IPS-18a (cell line): ENCODE results near the gene CACNA1I.

Source experiments
- H3K27ac ChIP-seq: one replicate; pipeline ENCODE4 v1.5.1; 2013; ENCODE audit warnings: low read length
- H3K27me3 ChIP-seq: one replicate; pipeline ENCODE4 v1.6.1; 2013; ENCODE audit warnings: mild to moderate bottlenecking, low read length; ENCODE audit not compliant: control insufficient read depth, insufficient read depth
- H3K36me3 ChIP-seq: one replicate; pipeline ENCODE4 v1.6.1; 2013; ENCODE audit warnings: low read depth, low read length; ENCODE audit not compliant: control insufficient read depth
- H3K4me1 ChIP-seq: one replicate; pipeline ENCODE4 v1.6.1; 2013; ENCODE audit warnings: low read depth, low read length; ENCODE audit not compliant: control insufficient read depth
- H3K4me3 ChIP-seq: one replicate; pipeline ENCODE4 v1.5.1; 2013; ENCODE audit warnings: low read length
- H3K9ac ChIP-seq: one replicate; pipeline ENCODE4 v1.6.1; 2013; ENCODE audit warnings: mild to moderate bottlenecking, low read length, moderate library complexity
- H3K9me3 ChIP-seq: one replicate; pipeline ENCODE4 v1.6.1; 2013; ENCODE audit warnings: low read depth, low read length; ENCODE audit not compliant: control insufficient read depth

Gene CACNA1I

GRCh38 chr22:39559456-39560105 is 11.0 kb upstream of the CACNA1I start:
- Histone ChIP-seq H3K27ac (no peak overlapping the region), H3K9me3 (no peaks in the 10 kb centered on the region), H3K4me1 (no peaks in the 10 kb centered on the region), H3K4me3 (no peak overlapping the region), H3K9ac (no peak overlapping the region), H3K36me3 (no peaks in the 10 kb centered on the region), H3K27me3 (peaks cover 68% of the 10 kb centered on the region)

GRCh38 chr22:39560127-39560526 is 10.4 kb upstream of the CACNA1I start:
- Histone ChIP-seq H3K36me3 (no peaks in the 10 kb centered on the region), H3K27ac (no peak overlapping the region), H3K27me3 (peaks cover 63% of the 10 kb centered on the region), H3K9ac (no peak overlapping the region), H3K9me3 (no peaks in the 10 kb centered on the region), H3K4me3 (no peak overlapping the region), H3K4me1 (no peaks in the 10 kb centered on the region)

- H3K4me3 ChIP-seq, result no peak overlapping the region
- H3K9me3 ChIP-seq, result no peaks in the 10 kb centered on the region
- no peaks in the 10 kb centered on the region for H3K4me1 ChIP-seq
- no peak overlapping the region for H3K9ac ChIP-seq
- H3K27ac ChIP-seq, result no peak overlapping the region
- no peaks in the 10 kb centered on the region for H3K36me3 ChIP-seq
- peaks cover 38% of the 10 kb centered on the region for H3K27me3 ChIP-seq
These were observed 7.6 kb upstream of the CACNA1I start for GRCh38 chr22:39562839-39563489.

- H3K9ac ChIP-seq, result no peak overlapping the region
- no peaks in the 10 kb centered on the region for H3K4me1 ChIP-seq
- no peaks in the 10 kb centered on the region for H3K36me3 ChIP-seq
- no peaks in the 10 kb centered on the region for H3K9me3 ChIP-seq
- peaks cover 29% of the 10 kb centered on the region for H3K27me3 ChIP-seq
- no peak overlapping the region for H3K4me3 ChIP-seq
- no peak overlapping the region for H3K27ac ChIP-seq
These were observed 6.8 kb upstream of the CACNA1I start for GRCh38 chr22:39563571-39564428.

DNA sequence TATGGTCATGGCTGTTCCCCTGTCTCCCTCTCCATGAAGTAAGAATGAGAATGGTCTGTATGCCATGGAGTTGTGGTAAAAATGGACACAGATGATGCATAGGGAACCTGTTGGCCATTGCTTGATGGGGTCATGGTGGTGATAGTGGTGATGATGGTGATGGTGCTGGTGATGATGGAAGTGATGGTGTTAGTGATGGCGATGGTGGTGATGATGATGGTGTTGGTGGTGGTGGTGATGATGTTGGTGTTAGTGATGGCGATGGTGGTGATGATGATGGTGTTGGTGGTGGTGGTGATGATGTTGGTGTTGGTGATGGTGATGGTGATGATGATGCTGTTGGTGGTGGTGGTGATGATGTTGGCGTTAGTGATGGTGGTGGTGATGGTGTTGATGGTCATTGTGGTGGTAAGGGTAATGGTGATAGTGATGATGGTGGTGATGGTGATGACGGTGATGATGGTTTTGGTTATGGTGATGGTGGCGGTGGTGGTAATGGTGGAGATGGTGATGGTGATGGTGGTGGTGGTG is 5.1 kb upstream of the CACNA1I start:
- H3K36me3 ChIP-seq, result no peaks in the 10 kb centered on the region
- no peaks in the 10 kb centered on the region for H3K4me1 ChIP-seq
- no peaks in the 10 kb centered on the region for H3K9me3 ChIP-seq
- H3K27ac ChIP-seq, result no peak overlapping the region
- H3K9ac ChIP-seq, result no peak overlapping the region
- H3K4me3 ChIP-seq, result no peak overlapping the region
- peaks cover 13% of the 10 kb centered on the region for H3K27me3 ChIP-seq

DNA sequence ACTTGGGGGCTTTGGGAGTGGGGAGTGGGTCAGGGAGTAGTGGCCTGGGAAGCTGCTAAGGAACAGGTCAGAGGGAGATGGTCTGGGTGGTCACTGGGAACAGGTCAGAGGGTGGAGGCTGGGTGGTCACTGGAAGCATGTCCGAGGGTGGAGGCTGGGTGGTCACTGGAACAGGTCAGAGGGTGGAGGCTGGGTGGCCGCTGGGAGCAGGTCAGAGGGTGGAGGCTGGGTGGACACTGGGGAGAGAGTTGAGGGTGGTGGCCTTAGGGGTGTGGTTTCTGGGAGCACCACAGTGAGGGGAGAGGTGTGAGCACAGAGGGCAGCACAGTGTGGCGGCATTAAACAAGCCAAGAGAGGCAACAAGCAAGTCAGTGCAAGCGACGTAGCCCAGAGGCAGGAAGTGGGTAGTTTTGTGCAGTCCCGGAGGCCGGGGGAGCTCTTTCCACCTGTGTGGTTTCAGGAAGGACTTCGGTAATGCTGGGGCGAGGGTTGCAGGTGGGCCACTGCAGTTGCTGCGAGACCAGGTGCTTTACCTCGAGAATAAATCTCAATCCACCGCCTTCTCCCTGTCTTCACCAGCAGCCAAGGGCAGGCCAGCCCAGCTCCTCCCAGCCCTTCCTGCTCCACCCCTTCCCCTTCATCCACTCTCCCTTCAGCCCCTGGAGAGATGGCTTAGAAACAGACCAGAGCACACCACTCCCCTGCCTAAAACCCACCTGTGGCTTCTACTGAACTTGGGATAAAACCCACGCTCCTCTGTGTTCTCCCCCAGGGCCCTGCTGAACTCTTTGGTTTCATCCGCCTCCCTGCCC is 3.2 kb upstream of the CACNA1I start:
- Histone ChIP-seq H3K4me1 (no peaks in the 10 kb centered on the region), H3K27ac (no peak overlapping the region), H3K36me3 (no peaks in the 10 kb centered on the region), H3K4me3 (no peak overlapping the region), H3K9ac (no peak overlapping the region), H3K9me3 (no peaks in the 10 kb centered on the region), H3K27me3 (peaks cover 4% of the 10 kb centered on the region)

DNA sequence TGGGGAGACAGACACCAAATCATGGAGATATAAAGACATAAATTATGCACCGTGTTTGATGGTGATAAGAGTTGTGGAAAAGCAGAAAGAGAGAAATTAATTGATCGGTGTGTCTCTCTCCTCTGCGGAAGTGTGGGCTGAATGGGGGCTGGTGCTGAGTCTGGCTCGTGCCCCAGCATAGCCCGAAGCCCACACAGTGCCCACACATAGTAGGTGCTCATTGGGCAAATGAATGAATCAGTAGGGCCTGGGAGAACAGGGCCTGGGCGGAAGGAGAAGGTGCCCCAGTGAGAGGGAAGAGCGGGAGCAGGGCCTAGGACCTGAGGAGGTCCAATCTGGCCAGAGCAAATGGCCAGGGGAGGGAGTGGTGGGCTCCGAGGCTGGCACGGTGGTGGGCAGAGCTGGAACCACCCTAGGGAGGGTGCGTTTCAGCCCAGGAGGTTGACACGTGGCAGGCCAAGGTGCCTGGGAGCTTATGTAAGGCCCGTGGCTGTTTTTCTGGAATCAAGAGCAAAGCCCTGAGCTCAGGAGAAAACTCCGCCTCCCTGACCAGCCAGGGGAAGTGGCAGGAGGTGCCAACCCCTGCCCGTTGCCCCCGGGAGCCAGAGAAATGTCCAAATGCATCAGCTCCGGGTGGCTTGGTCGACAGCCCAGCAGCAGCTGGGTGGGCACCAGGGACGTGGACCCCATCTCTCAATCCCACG is 2.1 kb upstream of the CACNA1I start:
- Histone ChIP-seq H3K27ac (no peak overlapping the region), H3K9ac (no peak overlapping the region), H3K4me3 (no peak overlapping the region), H3K4me1 (no peaks in the 10 kb centered on the region), H3K36me3 (no peaks in the 10 kb centered on the region), H3K27me3 (no peaks in the 10 kb centered on the region), H3K9me3 (no peaks in the 10 kb centered on the region)

- no peaks in the 10 kb centered on the region for H3K27me3 ChIP-seq
- H3K4me1 ChIP-seq, result no peaks in the 10 kb centered on the region
- no peak overlapping the region for H3K4me3 ChIP-seq
- H3K36me3 ChIP-seq, result no peaks in the 10 kb centered on the region
- no peaks in the 10 kb centered on the region for H3K9me3 ChIP-seq
- no peak overlapping the region for H3K9ac ChIP-seq
- H3K27ac ChIP-seq, result no peak overlapping the region
These were observed 1.5 kb upstream of the CACNA1I start for GRCh38 chr22:39569066-39569465.

GRCh38 chr22:39570226-39570625 is 327 bp upstream of the CACNA1I start:
- H3K9ac ChIP-seq, result no peak overlapping the region
- no peaks in the 10 kb centered on the region for H3K27me3 ChIP-seq
- no peaks in the 10 kb centered on the region for H3K36me3 ChIP-seq
- no peaks in the 10 kb centered on the region for H3K4me1 ChIP-seq
- no peak overlapping the region for H3K4me3 ChIP-seq
- H3K9me3 ChIP-seq, result no peaks in the 10 kb centered on the region
- no peak overlapping the region for H3K27ac ChIP-seq

GRCh38 chr22:39571538-39571937 is 985 bp downstream of the CACNA1I start:
- Histone ChIP-seq H3K4me1 (no peaks in the 10 kb centered on the region), H3K36me3 (no peaks in the 10 kb centered on the region), H3K9ac (no peak overlapping the region), H3K27ac (no peak overlapping the region), H3K4me3 (no peak overlapping the region), H3K9me3 (no peaks in the 10 kb centered on the region), H3K27me3 (no peaks in the 10 kb centered on the region)
